NCI-H2107 (cell line): ENCODE measurements around the gene EXPH5.

Source experiments
- DNase-seq: peaks from one replicate; lab custom pipeline; 2025; lab: John Stamatoyannopoulos, UW

The EXPH5 gene

DNA sequence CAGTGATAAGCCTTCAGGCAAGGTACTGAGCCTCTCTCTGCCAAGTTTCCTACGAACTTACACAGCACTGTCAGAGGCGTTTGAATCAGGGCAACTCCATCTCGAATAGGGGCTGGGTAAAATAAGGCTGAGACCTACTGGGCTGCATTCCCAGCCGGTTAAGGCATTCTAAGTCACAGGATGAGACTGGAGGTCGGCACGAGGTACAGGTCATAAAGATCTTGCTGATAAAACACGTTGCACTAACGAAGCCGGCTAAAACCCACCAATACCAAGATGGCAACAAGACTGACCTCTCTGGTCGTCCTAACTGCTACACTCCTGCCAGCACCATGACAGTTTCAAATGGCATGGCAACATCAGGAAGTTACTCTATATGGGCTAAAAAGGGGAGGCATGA lies 75.0 kb downstream of the EXPH5 start:
- no peak for DNase-seq

GRCh38 chr11:108516125-108516524 lies 77.4 kb downstream of the EXPH5 start:
- no peak for DNase-seq

DNA sequence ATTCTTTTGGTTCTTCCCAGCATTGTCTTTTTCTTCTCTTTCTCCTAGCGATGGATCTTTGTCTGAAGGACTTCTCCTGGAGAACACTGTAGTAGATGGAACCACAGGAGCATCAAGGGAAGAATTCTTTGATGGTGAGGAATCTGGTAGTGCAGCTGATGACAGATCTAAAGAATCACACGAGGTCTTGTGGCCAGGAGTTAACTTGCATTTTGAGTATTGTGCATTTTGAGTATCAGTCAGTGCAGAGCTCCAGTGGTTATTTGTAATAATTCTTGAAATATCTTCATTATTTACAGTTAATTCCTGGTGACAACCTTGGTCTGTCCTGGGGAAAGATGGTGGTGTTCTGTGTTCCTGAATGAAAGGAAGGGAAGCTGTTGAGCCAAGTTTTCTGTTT lies 80.9 kb downstream of the EXPH5 start:
- DNase-seq, result no peak

- no peak for DNase-seq
These were observed 81.6 kb downstream of the EXPH5 start for GRCh38 chr11:108511851-108512474.

DNA sequence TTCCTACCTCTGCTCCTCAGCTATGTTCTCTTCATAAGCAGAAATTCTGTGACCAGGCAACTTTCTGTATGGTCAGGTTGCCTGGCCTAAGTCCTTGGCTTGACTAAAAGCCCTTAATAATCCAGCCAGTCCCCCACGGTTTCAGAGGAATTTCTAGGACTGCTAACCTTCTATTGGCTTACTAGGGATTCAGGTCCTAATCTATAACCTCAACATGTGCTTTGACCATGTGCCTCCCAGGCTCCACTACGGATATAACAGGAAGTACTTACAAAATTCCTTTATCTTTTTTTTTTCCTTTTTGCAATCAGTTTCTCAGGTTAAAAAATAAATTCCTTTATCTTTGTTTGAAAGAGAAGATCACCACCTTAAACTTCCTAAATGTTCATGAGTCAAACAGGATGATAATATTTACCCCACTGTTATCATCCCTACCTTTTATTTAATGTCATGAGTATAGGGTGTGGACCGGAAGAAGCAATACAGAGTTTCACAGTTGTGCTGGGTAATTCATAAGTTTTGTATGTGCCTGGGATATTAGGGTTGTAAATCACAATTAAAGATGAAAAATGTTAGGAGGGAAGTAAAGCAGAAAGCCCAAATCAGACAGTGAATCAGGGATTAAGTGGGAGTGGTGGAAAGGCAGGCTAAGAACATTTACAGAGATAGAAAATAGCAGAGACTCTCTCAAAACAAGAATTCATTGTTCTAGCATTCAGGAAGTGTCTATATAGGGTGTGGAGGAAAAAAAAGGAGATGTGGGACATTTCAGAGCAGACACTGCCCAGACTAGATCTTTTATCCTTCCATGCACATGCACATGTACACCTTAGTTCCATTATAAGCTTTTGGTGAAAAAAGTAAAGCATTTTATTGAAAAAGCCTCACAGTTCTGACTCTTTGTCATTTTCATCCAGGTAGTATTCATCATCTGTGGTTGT lies 84.6 kb downstream of the EXPH5 start:
- DNase-seq, result no peak

DNA sequence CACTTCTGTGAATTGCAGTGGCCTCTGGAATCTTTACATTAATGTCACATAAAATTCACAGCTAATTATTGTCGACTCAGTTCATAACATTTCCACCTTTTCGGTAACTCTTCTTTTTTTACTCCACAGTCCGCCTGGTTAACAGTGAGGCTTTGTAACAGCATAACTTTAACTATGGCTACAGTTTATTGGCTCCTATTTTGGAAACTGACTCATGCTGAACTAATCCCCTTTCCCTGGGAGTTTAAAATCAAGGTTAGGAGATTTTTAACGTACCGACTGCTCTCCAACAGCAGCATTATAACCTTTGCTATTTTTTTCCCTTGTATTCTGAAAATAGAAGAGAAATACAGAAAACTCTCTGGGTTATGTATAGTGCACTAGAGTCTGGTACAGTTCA lies 92.2 kb downstream of the EXPH5 start:
- no peak for DNase-seq

- DNase-seq, result no peak
These were observed 92.8 kb downstream of the EXPH5 start for GRCh38 chr11:108500721-108501120.

- DNase-seq, result no peak
These were observed 93.4 kb downstream of the EXPH5 start for GRCh38 chr11:108500169-108500568.

GRCh38 chr11:108498816-108499408 lies 94.7 kb downstream of the EXPH5 start:
- no peak for DNase-seq

GRCh38 chr11:108498046-108498815 lies 95.3 kb downstream of the EXPH5 start, which contains the start of gene POGLUT3:
Gene POGLUT3 (minus strand): TSS chr11:108498384. CDS start chr11:108498366, 18 bp downstream.
- DNase-seq, result no peak

DNA sequence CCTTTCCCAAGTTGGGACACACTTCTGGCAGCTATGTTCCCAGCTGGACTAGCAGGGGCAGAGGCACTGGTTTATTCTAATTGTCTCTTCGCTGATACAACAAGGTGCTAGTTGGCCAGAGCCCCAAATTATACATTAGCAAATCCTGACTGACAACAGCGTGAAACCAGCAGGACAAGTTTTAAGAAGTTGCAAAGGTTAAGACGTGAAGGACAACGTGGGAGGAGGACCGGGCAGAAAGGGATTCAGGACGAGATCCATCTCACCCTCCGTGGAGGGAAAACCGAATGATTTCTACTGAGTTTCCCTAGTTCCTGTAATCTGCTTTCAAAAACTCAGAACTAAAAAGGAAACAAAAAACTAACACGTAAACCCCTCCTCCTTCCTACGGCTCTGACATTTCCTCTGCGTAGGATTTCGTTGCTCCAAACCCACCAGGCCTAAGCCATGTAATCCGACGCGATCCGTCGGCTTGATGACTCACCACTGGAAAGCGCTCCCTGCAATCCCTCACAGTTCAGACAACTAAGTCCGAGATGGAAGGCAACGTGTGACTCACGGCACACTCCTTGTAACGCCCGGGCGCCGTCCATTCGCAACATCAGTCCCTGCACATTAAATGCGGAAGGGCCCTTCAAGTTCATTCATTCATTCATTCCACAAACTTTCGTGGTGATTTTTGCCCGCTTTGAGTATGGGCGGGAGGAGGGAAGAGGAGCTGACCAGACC lies 96.1 kb downstream of the EXPH5 start:
- DNase-seq, result peak; percentile 65

- no peak for DNase-seq
These were observed 96.8 kb downstream of the EXPH5 start for GRCh38 chr11:108496643-108497256.

DNA sequence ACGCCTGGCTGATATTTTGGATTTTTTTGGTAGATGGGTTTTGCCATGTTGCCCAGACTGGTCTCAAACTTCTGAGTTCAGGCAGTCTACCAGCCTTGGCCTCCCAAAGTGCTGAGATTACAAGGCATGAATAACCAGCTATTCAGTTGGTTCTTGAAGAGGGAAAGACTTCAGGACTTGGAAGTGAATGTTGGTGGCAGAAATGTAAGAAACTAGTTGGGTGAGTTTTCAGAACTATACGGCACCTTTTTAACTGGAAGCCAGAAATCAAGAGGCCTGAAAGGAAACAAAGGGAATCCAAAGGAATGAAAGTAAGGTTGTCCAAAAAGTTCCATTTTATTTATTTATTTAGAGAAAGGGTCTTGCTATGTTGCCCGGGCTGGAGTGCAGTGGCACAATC lies 98.2 kb downstream of the EXPH5 start:
- no peak for DNase-seq

DNA sequence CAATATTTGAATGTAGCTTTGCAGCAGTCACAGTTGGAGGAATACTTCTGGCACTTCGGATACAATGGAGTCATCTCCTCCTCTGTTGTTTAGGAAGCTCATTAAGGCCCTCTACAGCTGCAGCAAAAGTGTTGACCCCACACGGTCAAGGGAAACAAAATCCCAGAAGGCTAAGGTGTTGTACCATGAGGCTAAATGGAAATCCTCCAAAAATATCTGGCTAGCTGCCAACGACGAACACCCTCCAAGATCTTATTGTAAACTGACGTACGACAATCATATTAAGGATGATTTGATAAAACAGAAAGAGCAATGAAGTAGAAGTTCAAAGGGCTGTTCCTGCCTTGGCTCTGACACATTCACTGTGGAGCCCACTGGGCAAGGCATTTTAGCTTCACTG lies 99.4 kb downstream of the EXPH5 start:
- DNase-seq, result no peak

DNA sequence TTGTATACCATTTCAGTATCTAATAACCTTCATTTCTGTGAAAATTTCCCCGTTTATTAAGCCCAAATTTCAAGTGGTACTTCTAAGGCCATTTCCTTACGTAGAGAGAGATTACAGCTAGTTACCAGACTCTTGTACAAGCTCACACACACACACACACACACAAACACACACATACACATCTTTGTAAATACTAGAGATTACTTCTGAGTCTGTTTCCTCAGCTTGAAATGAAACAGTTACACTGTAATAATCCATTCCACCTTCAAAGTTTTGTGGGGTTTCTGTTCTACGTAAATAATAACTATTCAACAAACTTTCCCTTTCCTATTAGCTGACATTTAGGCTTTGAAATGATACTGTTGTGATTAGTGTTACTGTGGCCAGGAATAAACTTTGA lies 101.6 kb downstream of the EXPH5 start:
- DNase-seq, result no peak

GRCh38 chr11:108486828-108487227 lies 106.7 kb downstream of the EXPH5 start:
- no peak for DNase-seq

- no peak for DNase-seq
These were observed 107.2 kb downstream of the EXPH5 start for GRCh38 chr11:108486331-108486730.

GRCh38 chr11:108483163-108483562 lies 110.4 kb downstream of the EXPH5 start:
- DNase-seq, result no peak

DNA sequence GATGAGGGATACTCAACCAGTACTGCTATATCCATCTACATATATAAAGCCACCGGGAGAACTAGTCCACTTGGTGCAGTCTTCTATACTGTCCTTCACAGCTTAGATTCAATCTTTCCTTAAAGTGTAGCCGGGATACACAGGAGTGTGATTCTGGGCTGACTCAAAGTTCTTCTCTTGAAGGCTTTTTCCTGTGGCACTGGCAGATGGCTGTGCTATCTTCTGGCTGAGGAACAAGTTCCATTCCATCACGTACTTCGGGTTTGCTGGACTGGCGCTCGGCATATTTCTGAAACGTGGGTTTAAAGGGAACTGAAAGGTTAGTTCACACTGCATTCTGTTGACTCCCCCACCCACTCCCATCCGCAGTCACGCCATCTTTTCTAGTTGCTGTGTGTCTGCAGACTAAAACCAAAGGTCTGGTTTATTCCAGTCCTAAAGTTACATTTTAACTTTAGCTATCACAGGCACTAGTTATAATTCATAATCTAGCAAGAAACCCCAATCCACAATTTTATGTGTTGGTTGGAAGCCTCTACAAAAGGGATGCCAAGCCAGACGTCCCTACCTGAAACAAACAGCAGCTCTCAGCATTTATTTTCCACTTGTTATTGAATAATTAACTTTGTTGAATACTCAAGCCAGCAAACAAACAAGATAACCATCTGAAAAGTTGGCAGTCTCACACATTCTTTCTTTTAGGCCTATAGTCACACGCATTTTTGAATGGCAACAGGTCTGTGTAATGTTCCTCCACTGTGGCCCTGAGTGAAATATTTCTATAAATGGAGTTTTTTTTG lies 118.7 kb downstream of the EXPH5 start:
- DNase-seq, result no peak

DNA sequence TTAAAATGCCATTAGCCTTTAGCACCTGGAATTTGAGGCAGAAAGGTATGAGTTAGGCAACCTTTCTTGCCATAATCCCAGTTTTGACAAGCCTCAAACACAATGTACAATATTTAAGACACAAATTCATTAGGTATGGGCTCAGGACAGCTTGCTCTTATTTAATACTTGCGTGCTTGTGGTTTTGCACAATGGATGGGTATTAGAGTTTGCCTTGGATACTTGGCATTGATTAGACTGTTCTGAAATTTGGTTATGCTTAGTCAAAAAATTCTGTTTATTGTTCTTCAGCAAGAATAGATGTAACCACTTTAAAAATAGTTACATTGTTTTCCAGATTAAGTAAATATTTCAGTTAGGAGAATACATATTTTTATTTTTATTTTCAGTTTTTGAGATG lies 120.9 kb downstream of the EXPH5 start:
- no peak for DNase-seq
